K562 (cell line): ENCODE results near the gene ERVV-1. TPM values are rescaled to one million over a fixed set of nuclear protein-coding genes. Genes with fewer than 3 reads are reported as not detected.
"Not testable (repeated sequence)": the region's sequence is repeated elsewhere in the genome, so short reads cannot be mapped to it uniquely, and the experiment has no call there.

Source experiments
- ATAC-seq: fragments of 200-7000 bp; cut with Tn5 transposase; 3 replicates; pipeline ENCODE4 v1.9.1; 2020; ENCODE audit warnings: moderate library complexity
- BruUV-seq: library from RNA; stranded (reverse); fragments of 400-500 nt; replicated peaks from 2 replicates; lab custom pipeline; 2021; lab: Mats Ljungman, UMichigan
- CTCF ChIA-PET: fragments of 300-600 bp; formaldehyde crosslinking; extraction: SDS; loops from one replicate; lab custom pipeline; 2021; ENCODE audit warnings: low intra/inter-chr PET ratio; lab: Yijun Ruan, JAX
- POLR2A ChIA-PET: fragments of 300-600, 350-650 bp; sonication (Branson Sonifier 250); formaldehyde crosslinking; extraction: SDS; loops from one replicate; lab custom pipeline; 2021; ENCODE audit warnings: antibody characterized with exemption, inconsistent platforms; lab: Yijun Ruan, JAX
- DNase-seq, 4 experiments: peaks; one replicate each; pipeline versions ENCODE4 v3.0.0 to v3.0.0-alpha.2; 2011 to 2018; ENCODE audit warnings: low spot score in 3 of 4, mixed read lengths in 3 of 4; ENCODE audit errors: extremely low read depth in 1 of 4
- FAIRE-seq: peaks from 2 replicates; lab custom pipeline; 2011; peaks lifted over from hg19 to GRCh38; lab: Jason Lieb, UNC
- H2AFZ ChIP-seq: 2 replicates; pipeline ENCODE4 v1.6.0; 2011; ENCODE audit warnings: low read depth, low read length, control low read depth, inconsistent platforms
- H3K27ac ChIP-seq: fragments of 200-600 bp; 3 replicates; pipeline ENCODE4 v1.8.0; 2011; ENCODE audit warnings: low read depth, mild to moderate bottlenecking, control low read depth, inconsistent platforms, low read length, moderate library complexity, mixed read lengths; ENCODE audit errors: extremely low read depth
- H3K27me3 ChIP-seq, 2 experiments: fragments of 300-600 bp in 1 of 2; 2 replicates in 1 of 2; 3 replicates in 1 of 2; pipeline versions ENCODE4 v1.6.0 to v1.8.0; 2011; ENCODE audit warnings: inconsistent platforms in 2 of 2, low read length in 2 of 2, mild to moderate bottlenecking in 1 of 2, mixed read lengths in 1 of 2, moderate library complexity in 1 of 2; ENCODE audit not compliant: control insufficient read depth in 2 of 2, insufficient read depth in 2 of 2
- H3K36me3 ChIP-seq: fragments of 300-600 bp; 3 replicates; pipeline ENCODE4 v1.8.0; 2011; ENCODE audit warnings: mild to moderate bottlenecking, low read length, inconsistent platforms; ENCODE audit not compliant: control insufficient read depth, insufficient read depth
- H3K4me1 ChIP-seq, 2 experiments: fragments of 200-600 bp in 1 of 2; replicated peaks in 1 of 2; 2 replicates in 1 of 2; 3 replicates in 1 of 2; pipeline versions ENCODE4 v1.5.1 to v1.8.0; 2011; ENCODE audit warnings: inconsistent platforms in 2 of 2, low read length in 2 of 2, mild to moderate bottlenecking in 1 of 2, mixed read lengths in 1 of 2, moderate library complexity in 1 of 2; ENCODE audit not compliant: control insufficient read depth in 2 of 2, insufficient read depth in 2 of 2
- H3K4me2 ChIP-seq: 2 replicates; pipeline ENCODE4 v1.6.1; 2011; ENCODE audit warnings: low read length, control low read depth, inconsistent platforms, mixed read lengths; ENCODE audit not compliant: insufficient read depth
- H3K4me3 ChIP-seq: fragments of 200-600 bp; sonication (generic), shearing (Covaris generic); 2 replicates; pipeline ENCODE4 v1.5.1; 2016; ENCODE audit warnings: control low read depth, inconsistent platforms
- H3K79me2 ChIP-seq: fragments of 200-600 bp; 3 replicates; pipeline ENCODE4 v1.8.0; 2011; ENCODE audit warnings: low read length, inconsistent platforms; ENCODE audit not compliant: control insufficient read depth, insufficient read depth
- H3K9ac ChIP-seq, 2 experiments: 2 replicates each; pipeline versions ENCODE4 v1.6.0 to v1.6.1; 2011; ENCODE audit warnings: low read depth in 2 of 2, low read length in 2 of 2, control low read depth in 1 of 2, inconsistent platforms in 1 of 2, mild to moderate bottlenecking in 1 of 2, mixed read lengths in 1 of 2; ENCODE audit not compliant: insufficient read depth in 1 of 2
- H3K9me1 ChIP-seq: one replicate; pipeline ENCODE4 v1.6.0; 2011; ENCODE audit warnings: inconsistent platforms, mild to moderate bottlenecking, low read length, moderate library complexity; ENCODE audit not compliant: control insufficient read depth, insufficient read depth
- H3K9me3 ChIP-seq: replicated peaks from 2 replicates; pipeline ENCODE4 v1.5.1; 2011; ENCODE audit warnings: low read depth, low read length, inconsistent platforms; ENCODE audit not compliant: control insufficient read depth, insufficient read depth
- H4K20me1 ChIP-seq: replicated peaks from 2 replicates; pipeline ENCODE4 v1.6.1; 2011; ENCODE audit warnings: low read length, inconsistent platforms, mixed read lengths; ENCODE audit not compliant: control insufficient read depth, insufficient read depth
- ARID1B ChIP-seq: fragments of 450-650 bp; IDR thresholded peaks from 2 replicates; pipeline ENCODE4 v1.6.1; 2016; ENCODE audit warnings: antibody characterized with exemption, mild to moderate bottlenecking, inconsistent platforms
- EP300 ChIP-seq: IDR thresholded peaks from 2 replicates; pipeline ENCODE4 v1.6.1; 2012; ENCODE audit warnings: low read length, improper control_type of control experiment
- HDAC6 ChIP-seq: IDR thresholded peaks from 2 replicates; pipeline ENCODE4 v1.6.1; 2012; ENCODE audit warnings: low read depth, mild to moderate bottlenecking, control low read depth, inconsistent platforms, low read length, moderate library complexity
- NR2C1 ChIP-seq, 2 experiments: fragments of 450-650 bp; IDR thresholded peaks; 2 replicates each; pipeline ENCODE4 v1.6.1; 2017; ENCODE audit warnings: mild to moderate bottlenecking in 2 of 2, antibody characterized with exemption in 1 of 2, inconsistent platforms in 1 of 2, missing compliant biosample characterization in 1 of 2, missing genetic modification characterization in 1 of 2
- NR3C1 ChIP-seq: sonication (generic); formaldehyde crosslinking; IDR thresholded peaks from 2 replicates; pipeline ENCODE4 v1.8.1; 2022; ENCODE audit warnings: missing genetic modification reagents
- ZBTB34 ChIP-seq: fragments of 250-450 bp; sonication (Bioruptor Pico); IDR thresholded peaks from 2 replicates; pipeline ENCODE4 v1.8.0; 2021; ENCODE audit warnings: mild to moderate bottlenecking, moderate library complexity
- ZNF316 ChIP-seq: fragments of 450-650 bp; IDR thresholded peaks from 2 replicates; pipeline ENCODE4 v1.6.1; 2016
- WGBS: fragments of 100-300 bp; shearing (Covaris generic); methylation state at CpG from one replicate; pipeline ENCODE4 v1.1.6; 2016; ENCODE audit warnings: low coverage, mixed read lengths; ENCODE audit not compliant: insufficient coverage; ENCODE audit errors: missing lambda C conversion rate; 5-methylcytosine and 5-hydroxymethylcytosine counted together
- in situ Hi-C: fragments of 300-500 bp; cut with MboI; formaldehyde crosslinking; loops from 4 replicates; pipeline ENCODE4 v1.15.0; 2018; ENCODE audit warnings: inconsistent platforms, mixed read lengths
- intact Hi-C: fragments of 100-400 bp; cut with micrococcal nuclease; formaldehyde crosslinking; loops from 2 replicates; pipeline ENCODE4 v1.14.2; 2022
- polyA plus RNA-seq, 8 experiments: library from polyadenylated mRNA; depleted of rRNA in 4 of 8; stranded (reverse) in 5 of 8; unstranded in 3 of 8; fragments of >200 nt; fragmentation: Nextera tagmentation in 2 of 8; fragmentation: Illumina TruSeq in 1 of 8; extraction: Ambion mirVana in 2 of 8; extraction: Trizol in 1 of 8; gene quantifications; 2 replicates each; pipeline versions ENCODE4 v1.2.1 to v1.2.3, GENCODE V29; 2011 to 2014; ENCODE audit warnings: inconsistent platforms in 1 of 8, missing spikeins in 1 of 8
- total RNA-seq, 7 experiments: library from RNA; depleted of rRNA in 6 of 7; stranded (reverse); fragments of >200 nt in 6 of 7; fragmentation: Illumina TruSeq in 2 of 7; extraction: Trizol in 2 of 7; gene quantifications; 2 replicates each; pipeline versions ENCODE4 v1.2.1 to v1.2.3, GENCODE V29; 2011 to 2021; ENCODE audit warnings: low replicate concordance in 1 of 7
- TF ChIP-seq, protein P1 (sequence below): sonication (generic); formaldehyde crosslinking; IDR thresholded peaks from 2 replicates; pipeline ENCODE4 v1.8.0; 2022; ENCODE audit warnings: mild to moderate bottlenecking, low read depth, missing genetic modification reagents

ERVV-1 gene
- total and polyA plus RNA-seq, 9 of the 15 experiments (the other 6 are each of a cell fraction or from before 2014, with no cell fraction given): 0.08 TPM; not detected in 8

DNA sequence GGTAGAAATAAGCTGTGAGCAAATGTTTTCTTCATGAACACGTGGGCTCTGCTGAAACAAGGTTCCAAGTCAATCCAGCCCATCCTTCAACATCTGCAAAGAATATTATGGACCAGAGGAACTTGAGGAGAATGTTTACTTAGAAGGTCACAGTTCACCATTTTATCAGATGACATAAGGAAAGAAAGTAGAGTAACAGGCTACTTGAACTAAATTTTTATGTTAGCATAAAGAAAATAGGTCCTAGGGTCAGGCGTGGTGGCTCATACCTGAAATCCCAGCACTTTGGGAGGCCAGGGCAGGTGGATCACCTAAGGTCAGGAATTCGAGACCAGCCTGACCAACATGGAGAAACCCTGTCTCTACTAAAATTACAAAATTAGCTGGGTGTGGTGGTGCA, 30.6 kb upstream of the ERVV-1 start:
- H3K36me3 ChIP-seq, H3K27me3 ChIP-seq, H3K27ac ChIP-seq, H3K9me3 ChIP-seq, in situ Hi-C loops, H3K4me1 ChIP-seq, DNase-seq, H3K9ac ChIP-seq, POLR2A ChIA-PET, ATAC-seq, H3K79me2 ChIP-seq, H3K4me3 ChIP-seq, H3K9me1 ChIP-seq, H3K4me2 ChIP-seq, H4K20me1 ChIP-seq: not testable (repeated sequence)
- WGBS: 31% methylated on average over 3 of the region's 3 CpGs
- TF ChIP-seq NR2C1 (IDR thresholded peaks at IDR 0.05): peak; percentile 31; the same call in 1 of the 2 replicates
- TF ChIP-seq NR2C1 (tag; IDR thresholded peaks at IDR 0.05): peak; percentile 72
- TF ChIP-seq, all 486 proteins: peak for 1; not testable (repeated sequence) for 485
- intact Hi-C loops, BruUV-seq, H2AFZ ChIP-seq, FAIRE-seq, CTCF ChIA-PET: not testable (repeated sequence)

DNA sequence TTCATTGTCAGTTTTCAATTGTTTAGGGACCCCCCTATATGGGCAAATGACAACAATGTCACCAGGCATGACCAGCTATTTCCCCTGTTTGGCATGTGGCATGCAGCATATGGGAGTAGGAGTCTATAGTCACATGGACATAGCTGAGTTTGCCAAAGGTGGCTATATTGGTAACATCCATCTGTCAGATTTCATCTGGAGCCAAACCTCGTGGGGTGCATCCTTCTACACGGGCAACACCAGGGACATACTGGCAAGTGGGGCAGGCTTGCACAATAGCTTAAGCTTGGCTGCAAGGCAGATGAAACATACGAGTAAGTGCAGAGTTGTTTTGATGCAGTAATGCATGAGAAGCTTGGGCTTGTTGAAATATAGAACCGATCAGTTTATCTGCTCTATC, 26.5 kb upstream of the ERVV-1 start:
- TF ChIP-seq EP300 (no peak), ZBTB34 (no peak), ARID1B (no peak), ZNF316 (no peak), HDAC6 (no peak), NR3C1 (CRISPR knock-in tag) (no peak)
- TF ChIP-seq, protein P1, sequence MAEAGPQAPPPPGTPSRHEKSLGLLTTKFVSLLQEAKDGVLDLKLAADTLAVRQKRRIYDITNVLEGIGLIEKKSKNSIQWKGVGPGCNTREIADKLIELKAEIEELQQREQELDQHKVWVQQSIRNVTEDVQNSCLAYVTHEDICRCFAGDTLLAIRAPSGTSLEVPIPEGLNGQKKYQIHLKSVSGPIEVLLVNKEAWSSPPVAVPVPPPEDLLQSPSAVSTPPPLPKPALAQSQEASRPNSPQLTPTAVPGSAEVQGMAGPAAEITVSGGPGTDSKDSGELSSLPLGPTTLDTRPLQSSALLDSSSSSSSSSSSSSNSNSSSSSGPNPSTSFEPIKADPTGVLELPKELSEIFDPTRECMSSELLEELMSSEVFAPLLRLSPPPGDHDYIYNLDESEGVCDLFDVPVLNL (CRISPR knock-in tag): no peak
- TF ChIP-seq, all 486 proteins: peak for 0
- Histone ChIP-seq H3K4me3 (no peak overlapping the region), H2AFZ (no peak overlapping the region), H3K79me2 (no peaks in the 10 kb centered on the region; the same call in 2 of the 3 replicates), H3K9ac (no peak overlapping the region), H3K9me1 (no peaks in the 10 kb centered on the region), H3K4me1 (no peaks in the 10 kb centered on the region; a peak in 1 of 5 replicates), H3K27ac (no peak overlapping the region), H3K36me3 (peaks cover 15% of the 10 kb centered on the region; the same call in 2 of the 3 replicates), H3K4me2 (no peak overlapping the region), H4K20me1 (no peaks in the 10 kb centered on the region), H3K9me3 (peaks cover 6% of the 10 kb centered on the region), H3K27me3 (no peaks in the 10 kb centered on the region)
- ChIA-PET CTCF (no interaction called here), POLR2A (interaction anchor here (1.2 kb wide), 1 partner anchor 11 kb away, joined by 3 read pairs; no protein-coding TSS in a partner anchor)
- FAIRE-seq: no peak
- no peak for DNase-seq
- no TSS peak for BruUV-seq
- no peak for ATAC-seq
- in situ Hi-C loops: no loop called here
- intact Hi-C loops: no loop called here
- 37% methylated on average over 4 of the region's 4 CpGs for WGBS
